Lower leg skin (tissue), 3 donors: Measurements from ENCODE around the gene ELF5.

ENCODE experiments used
- CTCF ChIP-seq, 3 donors: fragments of 450-650 bp; IDR thresholded peaks; one replicate each; pipeline ENCODE4 v1.5.1; 2016; ENCODE audit warnings: antibody characterized with exemption in 3 of 3, mild to moderate bottlenecking in 3 of 3, moderate library complexity in 2 of 3
- POLR2A ChIP-seq, 2 donors: fragments of 450-650 bp; IDR thresholded peaks; one replicate each; pipeline ENCODE4 v1.6.1; 2016 to 2017; ENCODE audit warnings: antibody characterized with exemption in 2 of 2, mild to moderate bottlenecking in 1 of 2, moderate library complexity in 1 of 2

GRCh38 chr11:34473603-34474169, 39.9 kb downstream of the ELF5 start:
- TF ChIP-seq CTCF (IDR thresholded peaks at IDR 0.05) (no peak), POLR2A (IDR thresholded peaks at IDR 0.05) (no peak)
